ENCODE results near the gene RSRC2.
A peak's percentile ranks its signal among the peaks of the same experiment; 100 is the strongest.
"Not testable (repeated sequence)": the region's sequence is repeated elsewhere in the genome, so short reads cannot be mapped to it uniquely, and the experiment has no call there.

Gene RSRC2, protein sequence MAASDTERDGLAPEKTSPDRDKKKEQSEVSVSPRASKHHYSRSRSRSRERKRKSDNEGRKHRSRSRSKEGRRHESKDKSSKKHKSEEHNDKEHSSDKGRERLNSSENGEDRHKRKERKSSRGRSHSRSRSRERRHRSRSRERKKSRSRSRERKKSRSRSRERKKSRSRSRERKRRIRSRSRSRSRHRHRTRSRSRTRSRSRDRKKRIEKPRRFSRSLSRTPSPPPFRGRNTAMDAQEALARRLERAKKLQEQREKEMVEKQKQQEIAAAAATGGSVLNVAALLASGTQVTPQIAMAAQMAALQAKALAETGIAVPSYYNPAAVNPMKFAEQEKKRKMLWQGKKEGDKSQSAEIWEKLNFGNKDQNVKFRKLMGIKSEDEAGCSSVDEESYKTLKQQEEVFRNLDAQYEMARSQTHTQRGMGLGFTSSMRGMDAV

DNA sequence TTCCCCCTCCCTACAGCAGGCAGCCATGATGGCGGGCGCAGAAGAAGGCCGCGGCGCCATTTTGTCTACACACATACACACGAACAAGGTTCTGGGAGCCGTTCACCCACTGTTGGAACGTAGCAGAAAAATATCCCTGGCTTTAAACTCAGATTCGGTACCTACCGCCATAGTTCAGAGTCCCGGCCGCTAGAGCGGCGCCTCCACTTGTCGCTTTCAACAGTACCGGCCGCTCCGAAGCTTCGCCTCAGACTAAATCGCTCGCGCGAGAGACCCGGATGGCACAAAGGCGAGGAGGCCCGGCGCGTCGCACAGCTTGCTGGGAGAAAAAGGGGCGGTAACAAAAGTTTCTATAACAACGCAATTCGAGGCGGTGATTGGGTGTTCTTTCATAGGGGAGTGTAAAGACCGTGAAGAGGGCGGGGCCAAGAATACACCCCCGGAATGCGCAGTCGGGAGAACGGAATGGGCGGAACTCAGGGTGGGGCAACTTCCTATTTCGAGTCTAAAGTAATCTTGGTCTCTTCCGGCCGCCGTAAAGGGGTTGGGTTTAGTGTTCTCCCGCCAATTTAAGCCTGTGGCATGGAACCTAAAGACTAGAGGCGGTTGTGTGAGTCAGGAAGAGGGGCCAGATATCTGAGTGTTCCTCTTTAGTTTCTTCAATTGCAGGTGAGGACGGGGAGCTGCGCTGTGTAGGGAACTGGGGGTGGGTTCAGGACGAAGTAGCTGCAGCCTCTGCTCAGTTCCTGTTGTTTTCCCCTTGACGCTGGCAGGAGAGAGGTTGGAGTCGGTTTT lies at the start of gene RSRC2, which contains the start of gene KNTC1:
TSS of gene RSRC2 (minus strand) at position 254 of the 795 bp plus-strand sequence. CDS start at position 171, 83 bp downstream.
TSS of gene KNTC1 (plus strand) at position 567 of the 795 bp plus-strand sequence. CDS start 2,815 bp downstream, outside the sequence.
- DNase-seq (ENCODE audit: low read depth): peak; percentile 99

DNA sequence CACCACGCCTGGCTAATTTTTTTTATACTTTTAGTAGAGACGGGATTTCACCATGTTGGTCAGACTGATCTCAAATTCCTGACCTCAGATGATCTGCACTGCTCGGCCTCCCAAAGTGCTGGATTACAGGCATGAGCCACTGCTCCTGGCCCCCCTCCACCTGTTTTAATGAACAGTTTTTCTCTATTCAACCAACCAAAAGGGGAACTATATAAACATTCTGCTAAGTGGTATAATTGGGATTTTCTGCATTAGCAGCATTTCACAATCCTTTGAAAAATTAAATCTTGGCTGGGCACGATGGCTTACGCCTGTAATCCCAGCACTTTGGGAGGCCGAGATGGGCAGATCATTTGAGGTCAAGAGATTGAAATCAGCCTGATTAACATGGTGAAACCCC lies 45.1 kb upstream of the RSRC2 start:
- DNase-seq (ENCODE audit: low read depth): no peak

DNA sequence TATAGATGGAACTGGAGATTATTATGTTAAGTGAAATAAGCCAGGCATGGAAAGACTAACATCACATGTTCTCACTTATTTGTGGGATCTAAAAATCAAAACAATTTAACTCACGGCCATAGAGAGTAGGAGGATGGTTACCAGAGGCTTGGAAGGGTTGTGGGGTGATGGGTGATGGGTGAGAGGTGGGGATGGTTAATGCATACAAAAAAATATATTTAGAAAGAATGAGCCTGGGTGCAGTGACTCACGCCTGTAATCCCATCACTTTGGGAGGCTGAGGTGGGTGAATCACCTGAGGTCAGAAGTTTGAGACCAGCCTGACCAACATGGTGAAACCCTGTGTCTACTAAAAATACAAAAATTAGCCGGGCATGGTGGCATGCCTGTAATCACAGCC lies 43.3 kb upstream of the RSRC2 start:
- not testable (repeated sequence) for DNase-seq (ENCODE audit: low read depth)

DNA sequence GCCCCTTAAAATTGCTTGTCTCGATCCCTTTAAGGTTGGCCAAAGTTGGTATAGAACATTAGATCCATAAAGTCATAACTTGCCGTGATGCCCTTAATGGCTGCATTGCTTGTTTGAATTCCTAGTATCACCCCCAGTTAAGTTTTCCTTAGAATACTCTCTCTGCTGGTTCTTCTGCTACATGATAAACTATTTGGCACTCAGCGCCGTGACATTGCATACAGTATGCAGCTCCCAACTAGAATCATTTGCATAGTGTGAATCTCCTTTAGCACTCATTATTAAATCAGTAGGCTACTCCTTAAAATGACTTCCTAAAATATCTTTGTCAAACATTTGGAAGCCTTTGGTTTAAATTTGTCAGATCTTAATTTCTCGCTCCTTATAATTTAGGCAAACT lies 42.6 kb upstream of the RSRC2 start:
- no peak for DNase-seq (ENCODE audit: low read depth)

DNA sequence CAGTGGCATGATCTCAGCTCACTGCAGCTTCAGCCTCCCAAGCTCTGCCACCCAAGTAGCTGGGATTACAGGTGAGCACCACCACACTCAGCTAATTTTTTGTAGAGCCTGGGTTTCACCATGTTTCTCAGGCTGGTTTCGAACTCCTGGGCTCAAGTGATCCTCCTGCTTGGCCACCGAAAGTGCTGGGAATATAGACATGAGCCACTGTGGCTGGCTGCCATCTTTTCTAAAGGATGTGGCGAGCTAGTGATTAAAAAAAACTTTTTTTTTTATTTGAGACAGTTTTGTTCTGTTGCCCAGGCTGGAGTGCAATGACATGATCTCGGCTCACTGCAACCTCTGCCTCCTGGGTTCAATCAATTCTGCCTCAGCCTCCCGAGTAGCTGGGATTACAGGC lies 40.1 kb upstream of the RSRC2 start:
- not testable (repeated sequence) for DNase-seq (ENCODE audit: low read depth)

DNA sequence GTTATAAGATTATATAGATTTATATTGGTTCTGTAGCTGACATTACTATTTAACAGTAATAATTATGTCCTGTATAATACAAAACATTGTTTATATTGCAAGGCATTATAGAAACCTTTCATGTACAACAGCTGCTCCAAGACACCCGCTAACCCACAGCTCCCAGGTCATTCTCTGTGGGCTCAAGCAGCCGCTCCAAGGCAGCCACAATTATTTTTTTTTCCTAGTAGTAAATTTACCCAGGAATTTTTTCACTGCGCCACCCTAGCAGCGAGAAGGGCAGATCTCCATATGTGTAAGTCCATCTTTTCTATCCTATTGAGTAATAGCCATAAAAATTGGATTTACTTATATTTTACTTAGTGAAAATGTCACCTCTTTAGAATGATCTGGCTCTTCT lies 36.6 kb upstream of the RSRC2 start:
- DNase-seq (ENCODE audit: low read depth): no peak

DNA sequence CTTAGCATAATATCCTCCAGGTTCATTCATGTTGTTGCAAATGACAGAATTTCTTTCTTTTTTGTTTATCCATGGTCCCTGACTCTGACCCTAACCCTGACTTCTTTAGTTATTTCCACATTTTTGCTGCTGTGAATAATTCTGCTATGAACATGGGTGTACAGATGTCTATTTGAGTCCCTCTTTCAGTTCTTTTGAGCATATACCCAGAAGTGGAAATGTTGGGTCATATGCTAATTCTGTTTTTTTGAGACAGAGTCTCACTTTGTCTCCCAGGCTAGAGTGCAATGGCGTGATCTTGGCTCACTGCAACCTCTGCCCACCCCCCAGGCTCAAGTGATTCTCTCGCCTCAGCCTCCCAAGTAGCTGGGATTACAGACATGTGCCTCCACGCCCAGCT lies 33.4 kb upstream of the RSRC2 start:
- no peak for DNase-seq (ENCODE audit: low read depth)

DNA sequence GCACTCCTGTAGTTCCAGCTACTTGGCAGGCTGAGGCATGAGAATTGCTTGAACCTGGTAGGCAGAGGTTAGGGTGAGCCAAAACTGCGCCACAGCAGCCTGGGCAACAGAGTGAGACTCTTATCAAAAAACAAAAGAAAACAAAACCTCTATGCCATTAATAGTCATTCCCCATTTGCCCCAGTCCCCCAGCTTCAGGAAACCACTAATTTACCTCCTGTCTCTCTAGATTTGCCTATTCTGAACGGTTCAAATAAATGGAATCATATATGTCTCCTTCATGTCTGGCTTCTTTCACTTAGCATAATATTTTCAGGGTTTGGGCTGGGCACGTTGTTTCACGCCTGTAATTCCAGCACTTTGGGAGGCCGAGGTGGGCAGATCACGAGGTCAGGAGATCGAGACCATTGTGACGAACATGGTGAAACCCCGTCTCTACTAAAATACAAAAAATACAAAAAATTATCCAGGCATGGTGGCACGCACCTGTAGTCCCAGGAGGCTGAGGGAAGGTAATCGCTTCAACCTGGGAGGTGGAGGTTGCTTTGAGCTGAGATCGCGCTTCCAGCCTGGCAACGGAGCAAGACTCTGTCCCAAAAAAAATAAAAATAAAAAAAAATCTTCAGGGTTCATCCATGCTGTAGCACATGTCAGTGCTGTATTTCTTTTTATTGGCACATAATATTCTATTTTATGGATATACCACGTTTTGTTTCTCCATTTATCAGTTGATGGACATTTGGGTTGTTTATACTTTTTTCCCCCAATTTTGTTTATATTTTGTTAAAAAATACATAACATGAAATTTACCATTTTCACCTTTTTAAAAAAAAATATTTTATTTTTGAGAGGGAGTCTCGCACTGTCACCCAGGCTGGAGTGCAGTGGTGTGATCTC lies 32.3 kb upstream of the RSRC2 start:
- DNase-seq (ENCODE audit: low read depth): no peak

DNA sequence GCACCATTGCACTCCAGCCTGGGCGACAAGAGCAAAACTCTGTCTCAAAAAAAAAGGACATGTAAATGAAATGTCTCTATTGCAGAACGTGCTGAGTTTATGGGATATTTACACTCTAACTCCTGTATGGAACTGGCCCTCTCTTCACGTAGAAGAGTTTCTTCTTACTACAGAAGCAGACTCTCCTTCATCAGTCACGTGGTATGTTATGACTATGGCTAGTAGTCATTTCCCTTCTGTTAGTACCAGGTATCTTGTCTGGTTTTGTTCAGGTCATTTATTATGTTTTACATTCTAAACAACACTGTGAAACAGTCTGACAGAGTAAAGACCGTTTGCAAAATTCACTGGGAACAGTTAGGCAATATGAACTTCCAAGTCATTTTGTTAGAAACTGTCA lies 20.6 kb upstream of the RSRC2 start:
- no peak for DNase-seq (ENCODE audit: low read depth)

DNA sequence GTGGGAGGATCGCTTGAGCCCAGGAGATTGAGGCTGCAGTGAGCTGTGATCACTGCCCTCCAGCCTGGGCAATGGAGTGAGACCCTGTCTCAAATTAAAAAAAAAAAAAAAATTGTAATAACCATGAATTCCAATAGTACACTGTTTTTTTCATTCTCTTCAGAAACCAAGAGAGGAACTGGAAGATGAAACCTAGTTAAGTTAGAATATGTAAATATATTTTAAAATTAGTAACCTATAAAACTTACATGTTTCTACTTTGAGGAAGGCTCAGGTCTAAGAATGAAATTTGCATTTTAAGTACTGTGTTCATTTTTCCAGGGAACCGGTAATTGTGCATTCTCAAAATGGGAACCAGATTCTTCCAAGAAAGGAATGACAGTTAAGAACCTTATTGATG lies 19.1 kb upstream of the RSRC2 start:
- no peak for DNase-seq (ENCODE audit: low read depth)

DNA sequence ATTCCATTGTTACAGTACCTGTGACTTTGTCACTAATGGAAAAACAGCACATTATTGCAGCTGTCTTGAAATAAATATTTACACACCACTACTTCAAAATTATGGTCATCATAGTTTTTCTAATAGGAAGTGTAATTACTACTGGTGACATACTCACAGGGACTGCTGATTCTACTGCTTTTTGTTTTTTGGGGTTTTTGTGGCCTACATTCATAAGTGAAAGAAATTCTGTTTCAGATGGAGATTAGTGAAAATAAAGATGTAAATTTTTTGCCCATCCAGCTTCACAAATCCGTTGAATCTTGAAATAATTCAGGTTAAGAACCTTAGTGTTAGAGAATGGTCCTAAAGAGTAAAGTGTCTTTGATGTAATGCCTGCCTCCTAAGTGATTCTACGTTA lies 17.8 kb upstream of the RSRC2 start:
- no peak for DNase-seq (ENCODE audit: low read depth)

DNA sequence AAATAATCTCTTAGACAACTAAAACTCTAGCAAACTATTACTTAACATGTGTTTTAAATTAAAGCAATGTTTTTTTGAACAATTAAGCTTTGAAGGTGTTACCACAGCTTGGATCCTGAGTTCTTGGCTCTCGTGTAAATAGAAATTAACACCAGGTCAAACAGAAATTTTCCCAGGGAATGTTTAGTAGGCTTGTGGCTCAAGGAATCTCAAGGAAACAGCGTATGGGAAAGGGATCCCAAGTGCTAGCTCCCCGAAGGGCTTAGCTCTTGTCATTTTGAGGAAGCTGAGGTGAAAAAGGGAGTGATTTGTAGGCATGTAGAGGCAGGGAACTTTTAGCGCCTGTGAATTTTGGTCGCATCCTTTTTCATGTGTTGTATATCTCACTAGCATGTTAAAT lies 11.8 kb upstream of the RSRC2 start:
- DNase-seq (ENCODE audit: low read depth): no peak

DNA sequence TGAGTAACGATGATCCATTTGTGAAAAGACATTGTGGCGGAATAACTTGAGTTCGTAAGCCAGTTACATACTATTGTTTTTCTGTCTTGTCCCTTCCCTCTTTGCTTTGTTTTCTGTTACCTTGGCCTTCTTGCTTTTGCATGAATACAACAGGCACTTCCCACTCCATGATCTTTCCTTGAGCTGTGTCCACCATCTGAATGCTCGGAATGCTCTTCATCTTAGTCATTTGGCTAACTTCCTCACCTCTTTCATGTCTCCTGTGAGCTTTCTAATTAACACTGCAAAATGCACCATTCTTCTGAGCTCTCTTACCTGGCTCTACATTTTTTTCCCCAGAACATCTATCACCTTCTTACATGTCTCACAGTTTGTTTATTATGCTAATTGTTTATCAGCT lies 10.3 kb upstream of the RSRC2 start:
- DNase-seq (ENCODE audit: low read depth): no peak

DNA sequence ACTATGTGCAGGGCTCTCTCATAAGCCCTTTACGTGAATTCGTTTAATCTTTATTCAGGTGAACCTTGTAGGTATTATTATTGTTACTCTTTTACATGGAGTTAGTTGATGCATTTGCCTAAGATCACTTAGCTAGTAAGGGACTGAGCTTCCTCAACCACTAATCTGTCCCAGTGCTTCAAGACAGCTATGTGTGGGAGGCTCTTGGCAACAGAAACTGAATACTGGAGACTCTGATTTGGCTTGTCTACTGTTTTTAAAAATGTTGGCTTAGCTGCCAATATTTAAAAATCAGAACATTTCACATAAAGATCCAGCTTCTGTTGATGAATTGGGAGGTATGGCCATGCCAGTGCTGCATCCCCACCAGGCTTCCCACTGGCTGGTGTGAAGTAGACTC lies 7.1 kb upstream of the RSRC2 start:
- DNase-seq (ENCODE audit: low read depth): peak; percentile 14

DNA sequence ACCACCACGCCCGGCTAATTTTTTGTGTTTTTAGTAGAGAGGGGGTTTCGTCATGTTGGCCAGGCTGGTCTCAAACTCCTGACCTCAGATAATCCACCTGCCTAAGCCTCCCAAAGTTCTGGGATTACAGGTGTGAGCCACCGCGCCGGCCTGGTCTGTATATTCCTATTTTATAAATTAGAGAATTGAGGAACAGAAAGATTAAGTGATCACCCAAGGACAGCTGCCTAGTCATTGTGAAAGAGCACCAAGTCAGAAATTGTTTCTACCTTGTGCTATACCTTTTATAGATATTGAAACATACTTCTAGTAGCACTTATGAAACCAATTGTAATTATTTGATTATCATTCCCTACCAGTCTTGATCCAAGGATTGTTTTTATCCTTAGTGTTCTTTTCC lies 2.3 kb upstream of the RSRC2 start:
- DNase-seq (ENCODE audit: low read depth): no peak

DNA sequence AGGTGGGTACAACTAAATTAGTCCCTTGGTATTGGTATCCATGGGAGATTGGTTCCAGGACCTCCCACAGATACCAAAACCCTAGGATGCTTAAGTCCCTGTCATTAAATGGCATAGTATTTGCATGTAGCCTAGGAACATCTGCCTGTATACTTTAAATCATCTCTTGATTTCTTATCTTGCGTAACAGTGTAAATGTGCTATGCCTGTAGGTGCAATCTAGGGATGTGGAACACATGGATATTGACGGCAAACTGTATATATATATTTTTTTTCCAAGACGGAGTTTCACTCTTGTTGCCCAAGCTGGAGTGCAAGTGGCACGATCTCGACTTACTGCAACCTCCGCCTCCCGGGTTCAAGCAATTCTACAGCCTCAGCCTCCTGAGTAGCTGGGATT lies 1.8 kb upstream of the RSRC2 start:
- no peak for DNase-seq (ENCODE audit: low read depth)

DNA sequence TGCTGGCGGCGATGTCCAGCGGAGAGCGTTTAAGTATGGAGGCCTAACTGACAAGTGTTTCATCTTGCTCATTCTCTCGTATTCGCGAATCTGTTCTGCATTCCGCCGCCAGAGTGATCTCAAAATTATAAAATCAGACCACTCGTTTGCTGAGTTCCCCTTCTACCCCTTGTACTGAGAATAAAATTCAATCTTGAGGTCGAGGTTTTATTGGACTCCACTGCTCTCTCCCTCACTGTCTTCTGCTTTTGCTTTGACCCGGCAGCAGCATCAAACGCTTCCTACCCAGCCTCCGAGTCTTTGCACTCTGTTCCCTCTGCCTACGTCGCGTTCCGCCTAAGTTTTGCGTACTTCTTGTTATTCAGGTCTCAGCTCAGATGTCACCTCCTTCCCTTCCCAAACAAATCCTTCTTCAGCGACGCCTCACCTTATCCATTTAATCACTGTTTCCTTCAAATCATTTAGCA lies 775 bp upstream of the RSRC2 start:
- no peak for DNase-seq (ENCODE audit: low read depth)

DNA sequence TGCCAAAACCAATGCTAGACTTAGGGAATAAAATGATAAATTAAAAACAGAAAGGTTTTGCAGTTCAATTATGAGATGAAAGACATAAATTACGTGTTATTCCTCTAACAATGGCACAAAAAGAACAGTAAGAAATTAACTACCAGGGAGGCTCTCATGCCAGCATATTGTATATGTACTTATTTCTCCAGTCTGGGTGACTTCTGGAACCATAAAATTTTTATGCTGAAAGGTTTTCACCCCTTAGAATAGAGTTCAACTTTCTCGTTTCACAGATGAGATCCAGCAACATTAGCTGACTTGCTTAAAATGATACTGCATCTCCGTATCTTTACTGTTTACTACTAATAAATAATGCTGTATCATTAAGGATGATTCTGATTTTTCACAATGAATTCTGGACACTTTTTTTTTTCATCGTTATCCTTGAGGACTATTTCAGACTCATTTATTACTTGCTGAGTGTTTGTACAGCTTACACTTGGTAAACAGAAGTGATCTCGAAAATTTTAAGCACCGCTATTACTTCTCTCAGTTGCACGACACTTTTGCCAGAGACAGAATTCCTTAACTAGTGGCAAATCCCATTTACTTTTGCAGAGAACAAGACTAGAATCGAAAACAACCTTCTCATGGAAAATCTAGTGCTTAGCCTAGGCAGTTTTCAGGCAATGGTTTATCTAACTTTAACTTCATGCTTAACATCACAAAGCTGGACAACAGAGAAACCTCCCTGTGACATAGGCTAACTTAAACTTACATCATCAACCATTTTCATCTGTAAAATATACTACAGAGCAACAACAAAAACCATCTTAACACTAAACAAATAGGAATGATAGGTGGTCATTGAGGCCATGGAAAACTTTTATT lies 2.7 kb downstream of the RSRC2 start:
- no peak for DNase-seq (ENCODE audit: low read depth)

DNA sequence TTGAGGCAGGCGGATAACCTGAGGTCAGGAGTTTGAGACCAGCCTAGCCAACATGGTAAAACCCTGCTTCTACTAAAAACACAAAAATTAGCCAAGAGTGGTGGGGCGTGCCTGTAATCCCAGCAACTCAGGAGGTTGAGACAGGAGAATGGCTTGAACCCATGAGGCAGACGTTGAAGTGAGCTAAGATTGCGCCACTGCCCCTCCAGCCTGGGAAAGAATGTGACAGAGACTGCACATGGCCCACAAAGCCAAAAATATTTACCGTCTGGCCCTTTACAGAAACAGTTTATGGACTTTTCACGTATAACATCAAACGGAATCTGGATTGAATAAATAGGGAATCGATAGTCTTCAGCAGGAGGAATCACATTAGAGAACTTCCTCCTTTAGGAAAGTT lies 3.5 kb downstream of the RSRC2 start:
- no peak for DNase-seq (ENCODE audit: low read depth)

DNA sequence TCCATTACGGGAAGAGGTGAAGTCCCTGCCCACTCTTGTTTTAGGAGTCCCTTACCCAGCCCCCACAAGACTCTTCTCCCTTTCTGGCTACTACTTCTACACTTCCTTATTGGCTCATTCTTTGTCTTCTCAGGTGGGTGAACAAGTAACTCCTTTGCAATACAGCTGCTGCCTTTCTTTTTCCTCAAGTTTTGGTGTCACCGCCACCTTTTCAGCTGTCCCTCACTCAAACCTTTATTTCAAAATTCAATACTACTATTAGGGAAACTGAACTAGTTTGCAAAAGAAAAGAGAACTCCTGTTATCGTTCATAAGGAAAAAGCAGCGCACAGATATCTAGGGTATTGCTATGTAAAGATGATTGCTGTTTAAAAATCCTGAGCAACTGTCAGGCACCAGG lies 6.1 kb downstream of the RSRC2 start:
- no peak for DNase-seq (ENCODE audit: low read depth)

DNA sequence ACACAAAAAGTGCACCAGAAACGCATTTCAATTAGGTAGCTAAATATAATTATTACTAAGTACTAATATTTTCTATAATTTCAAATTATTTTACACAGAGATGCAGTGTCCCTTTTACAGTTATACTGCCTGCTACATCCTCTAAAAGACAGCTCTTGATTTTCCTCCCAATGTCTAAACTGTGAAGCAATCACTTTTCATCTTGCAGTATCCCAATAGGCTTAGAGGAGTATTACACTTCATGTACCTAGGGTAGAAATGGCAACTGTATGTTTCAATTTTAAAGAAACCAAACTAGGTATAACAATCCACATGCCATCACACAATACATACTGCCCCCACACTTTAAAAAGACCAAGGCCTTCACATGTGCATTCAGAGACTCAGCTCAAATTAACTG lies 7.3 kb downstream of the RSRC2 start:
- no peak for DNase-seq (ENCODE audit: low read depth)

Data from fibroblast of the conjunctiva (primary cell).